CD4-positive, alpha-beta T cell treated with Interferon gamma for 1 hour (primary cell): ENCODE measurements around the gene PSMC3IP.
"Not testable (repeated sequence)": the region's sequence is repeated elsewhere in the genome, so short reads cannot be mapped to it uniquely, and the experiment has no call there.

ENCODE experiments used
- DNase-seq: peaks from one replicate; pipeline ENCODE4 v3.0.0-alpha.2; 2020

The PSMC3IP gene, protein sequence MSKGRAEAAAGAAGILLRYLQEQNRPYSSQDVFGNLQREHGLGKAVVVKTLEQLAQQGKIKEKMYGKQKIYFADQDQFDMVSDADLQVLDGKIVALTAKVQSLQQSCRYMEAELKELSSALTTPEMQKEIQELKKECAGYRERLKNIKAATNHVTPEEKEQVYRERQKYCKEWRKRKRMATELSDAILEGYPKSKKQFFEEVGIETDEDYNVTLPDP

DNA sequence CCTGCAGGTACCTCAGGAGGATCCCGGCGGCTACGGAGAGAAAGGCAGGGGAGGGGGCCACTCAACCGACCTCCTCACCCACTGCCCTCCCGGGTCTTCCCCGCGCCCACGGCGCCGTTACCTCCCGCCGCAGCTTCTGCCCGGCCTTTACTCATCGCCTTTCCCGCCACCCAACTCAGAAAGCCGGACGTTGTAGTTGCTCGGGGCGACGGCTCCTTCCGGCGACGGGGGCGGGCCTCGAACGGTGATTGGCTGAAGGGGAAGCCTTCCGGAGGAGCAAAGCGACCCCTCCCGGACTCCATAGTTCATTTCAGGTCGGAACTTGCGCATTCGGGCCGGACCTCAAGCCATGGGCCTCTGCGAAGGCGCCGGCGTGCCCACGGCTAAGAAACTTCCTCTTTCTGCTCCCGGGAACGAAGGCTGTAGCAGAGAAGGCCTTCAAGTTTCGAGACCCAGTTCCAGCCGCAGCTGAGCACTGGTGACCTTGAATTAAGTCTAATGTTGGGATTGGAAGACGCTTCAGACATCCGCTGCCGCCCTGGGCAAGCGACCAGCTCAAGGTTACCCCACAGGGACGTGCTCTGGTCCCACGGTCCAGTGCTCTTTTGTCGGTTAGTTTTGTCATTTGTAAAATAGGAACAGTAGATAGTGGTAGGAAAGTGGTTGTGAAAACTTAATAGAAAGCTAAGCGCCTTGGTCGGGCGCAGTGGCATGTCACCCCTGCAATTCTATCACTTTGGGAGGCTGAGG, at the start of gene PSMC3IP:
TSS of gene PSMC3IP (minus strand) at position 198 of the 750 bp plus-strand sequence. CDS start at position 155, 43 bp downstream.
- DNase-seq = peak; percentile 91

GRCh38 chr17:42623732-42624596, 46.4 kb upstream of the PSMC3IP start:
- DNase-seq = no peak

DNA sequence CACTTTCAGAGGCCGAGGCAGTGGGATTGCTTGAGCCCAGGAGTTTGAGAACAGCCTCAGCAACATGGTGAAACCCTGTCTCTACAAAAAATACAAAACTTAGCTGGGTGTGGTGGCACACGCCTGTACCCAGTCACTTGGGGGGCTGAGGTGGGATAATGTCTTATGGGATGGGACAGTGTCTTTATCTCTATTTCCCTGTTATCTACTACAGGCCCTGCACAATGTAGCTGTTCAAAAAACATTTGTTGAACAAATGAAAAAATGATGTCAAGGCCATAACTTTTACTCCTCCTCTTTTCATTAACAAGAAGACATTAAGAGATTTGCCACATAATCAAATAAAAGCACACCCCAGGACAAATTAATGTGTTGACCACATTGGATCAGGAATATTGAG, 45.7 kb upstream of the PSMC3IP start:
- no peak for DNase-seq

- not testable (repeated sequence) for DNase-seq
These were observed 44.5 kb upstream of the PSMC3IP start for GRCh38 chr17:42621987-42622386.

DNA sequence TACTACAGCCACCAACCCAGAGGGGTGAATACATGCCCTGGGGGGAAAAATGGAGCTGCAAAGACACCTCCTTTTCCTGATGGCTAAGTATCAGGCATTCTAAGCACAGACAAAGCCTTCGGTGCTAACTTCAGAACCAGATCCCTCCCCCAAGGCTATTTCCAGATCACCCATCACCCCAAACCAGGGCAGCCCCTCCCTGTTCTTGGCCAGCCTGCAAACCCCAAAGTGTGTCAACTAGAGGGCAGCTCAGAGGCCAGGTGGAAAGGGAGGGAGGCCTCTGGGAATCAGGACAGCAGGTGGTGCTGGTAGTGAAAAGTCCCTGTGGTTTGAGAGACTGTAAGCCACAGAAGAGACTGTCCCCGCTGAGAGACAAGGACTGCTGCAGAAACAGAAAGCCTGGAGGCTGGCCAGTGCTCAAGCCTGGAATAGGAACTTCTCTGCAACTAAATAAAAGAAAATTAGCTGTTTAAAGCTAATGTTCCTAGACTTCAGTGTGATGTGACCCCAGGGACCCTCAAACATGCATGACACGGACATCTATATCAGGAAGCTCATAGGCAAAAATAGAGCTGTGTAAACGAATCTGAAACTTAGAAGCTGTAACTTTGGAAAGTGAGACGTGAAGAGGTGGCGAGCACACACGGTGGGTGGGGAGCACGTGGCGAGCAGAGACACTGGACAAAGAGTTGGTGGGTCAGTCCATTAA, 41.1 kb upstream of the PSMC3IP start:
- no peak for DNase-seq

DNA sequence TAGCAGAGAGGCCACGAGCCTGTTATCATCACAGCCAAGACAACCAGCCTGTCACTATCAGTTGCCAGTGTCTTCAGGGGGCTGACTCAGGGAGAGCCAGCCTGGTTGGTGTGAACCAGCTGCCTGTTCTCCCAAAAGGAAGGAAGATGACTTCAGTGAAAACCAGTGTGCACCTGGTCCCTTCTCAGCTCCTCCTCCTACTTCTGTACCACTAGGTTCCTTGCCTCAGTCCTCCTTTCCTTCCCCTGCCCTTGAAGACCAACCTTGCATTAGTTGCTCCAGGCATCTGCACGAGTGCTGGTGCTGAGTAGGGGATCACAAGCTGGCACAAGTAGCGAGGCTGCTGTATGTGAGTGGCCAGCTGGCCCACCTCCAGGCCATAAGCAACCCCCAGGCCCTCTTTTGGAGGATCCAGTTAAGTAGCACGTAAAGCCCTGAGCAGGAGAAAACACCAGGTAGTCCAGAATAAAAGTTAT, 40.5 kb upstream of the PSMC3IP start:
- no peak for DNase-seq

DNA sequence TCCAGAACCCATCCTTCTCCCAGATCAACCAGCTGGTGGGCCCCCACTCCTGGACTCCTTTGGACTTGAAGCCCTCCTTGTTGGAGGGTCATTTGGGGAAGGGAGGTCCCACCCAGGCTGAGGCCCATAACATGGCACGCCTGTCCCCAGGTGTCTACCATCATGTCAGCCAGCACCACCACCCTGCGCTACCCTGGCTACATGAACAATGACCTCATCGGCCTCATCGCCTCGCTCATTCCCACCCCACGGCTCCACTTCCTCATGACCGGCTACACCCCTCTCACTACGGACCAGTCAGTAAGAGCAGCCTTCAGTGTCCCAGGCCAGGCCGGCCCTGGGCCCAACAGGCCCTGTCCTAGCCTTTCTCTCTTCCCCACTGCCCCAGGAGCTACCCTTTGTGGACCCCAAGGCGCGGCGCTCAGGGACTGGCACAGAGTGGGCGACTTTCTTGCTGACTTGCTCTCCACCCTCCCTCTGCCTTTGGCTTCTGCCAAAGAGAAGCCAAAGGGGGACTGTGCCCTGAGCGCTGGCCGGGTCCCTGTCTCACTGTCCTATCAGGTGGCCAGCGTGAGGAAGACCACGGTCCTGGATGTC, 36.3 kb upstream of the PSMC3IP start:
- no peak for DNase-seq

DNA sequence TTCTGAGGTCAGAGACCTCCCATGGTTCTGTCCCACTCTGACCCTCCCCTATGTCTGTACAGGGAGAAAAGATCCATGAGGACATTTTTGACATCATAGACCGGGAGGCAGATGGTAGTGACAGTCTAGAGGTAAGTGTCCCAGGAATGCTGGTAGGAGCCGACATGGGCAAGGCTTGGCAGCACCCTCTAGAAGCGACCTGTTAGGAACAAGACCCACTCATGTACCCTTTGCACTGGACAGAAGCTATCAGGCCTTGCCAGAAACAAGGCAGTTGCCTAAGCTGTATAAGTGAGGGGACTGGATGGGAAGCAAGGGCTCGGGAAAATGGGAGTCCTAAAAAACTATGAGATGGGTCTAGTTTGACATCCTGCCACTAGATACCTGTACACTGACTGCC, 34.5 kb upstream of the PSMC3IP start:
- DNase-seq = no peak

DNA sequence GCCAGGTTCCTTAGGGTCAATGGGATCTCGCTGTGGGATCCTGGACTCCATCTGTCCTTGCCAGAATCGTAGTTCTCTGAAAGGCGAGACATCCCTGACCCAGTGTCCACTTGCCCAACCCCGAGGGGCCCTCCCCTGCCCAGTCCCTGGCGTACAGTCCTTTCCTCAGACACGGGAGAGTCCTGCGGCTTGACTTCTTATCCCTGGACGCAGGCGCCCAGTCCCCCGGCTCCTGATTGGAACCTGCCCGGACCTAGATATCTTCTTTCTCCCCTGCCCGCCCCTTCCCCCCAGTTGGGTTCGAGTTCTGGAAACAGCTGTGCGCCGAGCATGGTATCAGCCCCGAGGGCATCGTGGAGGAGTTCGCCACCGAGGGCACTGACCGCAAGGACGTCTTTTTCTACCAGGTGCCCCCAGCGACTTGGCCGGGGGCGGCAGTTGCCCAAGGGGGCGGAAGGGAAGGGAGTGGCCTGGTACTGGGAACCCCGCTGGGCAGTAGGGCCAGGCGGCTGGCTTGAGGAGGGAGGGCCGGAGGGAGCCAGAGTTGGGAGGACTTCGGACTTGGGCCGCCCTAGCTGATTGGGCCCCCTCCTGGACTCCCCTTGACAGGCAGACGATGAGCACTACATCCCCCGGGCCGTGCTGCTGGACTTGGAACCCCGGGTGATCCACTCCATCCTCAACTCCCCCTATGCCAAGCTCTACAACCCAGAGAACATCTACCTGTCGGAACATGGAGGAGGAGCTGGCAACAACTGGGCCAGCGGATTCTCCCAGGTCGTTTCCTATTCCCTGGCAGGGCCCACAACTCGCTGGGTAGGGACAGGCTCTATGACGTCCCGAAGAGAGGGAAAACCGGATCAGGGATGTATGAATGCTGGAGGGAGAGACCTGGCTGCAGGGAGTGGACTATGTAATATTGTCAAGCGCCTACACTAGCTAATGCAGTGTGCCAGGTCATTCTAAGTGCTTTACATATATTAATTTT, 32.6 kb upstream of the PSMC3IP start:
- DNase-seq = not testable (repeated sequence)

DNA sequence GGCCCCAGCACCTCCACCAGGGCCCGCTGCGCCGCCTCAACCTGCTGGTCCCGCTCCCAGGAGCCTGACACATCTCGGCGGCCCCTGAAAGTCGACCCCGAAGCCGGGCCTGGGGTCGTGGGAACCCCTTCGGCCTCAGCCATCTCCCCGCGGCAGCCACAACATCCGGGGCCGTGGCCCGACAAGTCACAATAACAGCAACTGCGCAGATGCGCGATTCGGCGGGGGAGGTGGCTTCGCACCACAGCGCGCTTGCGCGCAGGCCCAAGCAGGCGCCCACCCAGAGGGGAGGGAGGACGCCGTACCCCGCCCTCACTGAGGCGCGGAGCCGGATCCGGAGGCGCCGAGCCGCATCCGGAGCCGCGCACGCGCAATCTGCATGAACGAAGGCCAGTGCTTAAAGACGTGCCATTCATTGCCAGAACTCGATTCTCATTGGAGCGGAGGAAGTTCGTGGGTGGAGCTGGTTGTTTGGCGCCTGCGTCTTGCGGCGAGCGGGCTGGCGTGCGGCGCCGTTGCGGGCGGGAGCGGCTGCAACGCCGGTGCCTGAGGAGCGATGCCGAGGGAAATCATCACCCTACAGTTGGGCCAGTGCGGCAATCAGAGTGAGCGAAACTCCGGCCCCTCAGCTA, 31.8 kb upstream of the PSMC3IP start, which contains the start of the genes RETREG3 and TUBG1:
TSS of gene RETREG3 (minus strand) at position 193 of the 632 bp plus-strand sequence. CDS start at position 143, 50 bp downstream.
TSS of gene TUBG1 (plus strand) at position 502 of the 632 bp plus-strand sequence. CDS start at position 557, 55 bp downstream.
- peak; percentile 99 for DNase-seq

DNA sequence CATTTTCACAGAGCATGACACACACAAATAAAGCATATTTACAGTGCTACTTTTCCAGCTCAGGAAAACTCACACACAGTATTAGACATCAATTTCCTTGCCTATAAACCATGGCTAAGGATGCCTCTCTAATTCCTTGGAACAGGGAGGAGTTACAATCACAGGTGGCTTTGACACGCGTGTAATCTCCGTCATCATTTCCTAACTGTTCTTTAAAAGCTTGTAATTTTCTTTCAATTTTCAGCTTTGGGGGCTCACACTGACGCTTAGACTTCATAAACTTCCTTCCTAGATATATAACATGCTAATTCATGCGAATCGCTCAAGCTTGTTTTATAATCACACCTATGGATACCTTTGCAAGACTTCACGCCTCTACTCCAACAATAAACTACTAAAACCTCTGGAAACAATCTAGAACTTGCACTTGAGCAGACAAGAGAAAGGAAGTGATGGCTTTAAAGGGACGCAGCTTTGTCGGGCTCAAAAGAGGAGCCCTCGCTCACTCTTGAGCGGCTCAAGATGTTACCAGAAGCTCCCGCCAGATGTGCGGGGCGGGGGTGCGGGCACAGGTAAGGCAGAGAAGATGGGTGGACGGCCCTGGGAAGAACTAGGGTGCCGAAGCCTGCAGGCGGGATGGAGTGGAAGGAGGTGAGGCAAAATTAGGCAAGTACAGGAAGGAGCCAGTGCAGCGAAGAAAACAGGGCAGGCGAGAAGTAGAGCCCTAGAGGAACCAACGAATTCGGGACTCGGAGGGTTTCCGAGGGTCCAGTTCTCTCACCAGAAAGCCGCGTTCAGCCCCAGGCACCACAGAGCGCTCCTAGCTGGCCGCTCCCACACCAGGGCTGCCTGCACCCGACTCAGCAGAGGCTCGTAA, 31.0 kb upstream of the PSMC3IP start:
- no peak for DNase-seq

GRCh38 chr17:42607769-42608168, 30.2 kb upstream of the PSMC3IP start:
- DNase-seq = no peak

DNA sequence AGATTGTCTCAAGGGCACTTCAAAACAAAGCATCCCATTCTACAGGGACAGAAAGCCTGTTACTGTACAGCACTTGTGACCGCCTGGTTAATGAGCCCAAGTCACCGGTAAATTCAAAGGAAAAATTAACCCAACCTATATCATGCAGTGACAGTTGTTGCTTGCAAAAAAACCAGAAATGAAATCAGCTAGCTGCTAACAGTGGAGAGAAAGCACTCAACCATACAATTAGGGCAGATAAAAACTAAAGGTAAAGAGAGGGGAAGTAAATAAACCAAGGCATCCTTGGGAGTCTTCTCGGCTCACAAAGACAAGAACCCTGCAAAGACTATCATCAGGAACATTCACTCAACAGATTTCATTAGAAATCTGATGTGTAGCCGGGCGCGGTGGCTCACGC, 25.8 kb upstream of the PSMC3IP start:
- no peak for DNase-seq

DNA sequence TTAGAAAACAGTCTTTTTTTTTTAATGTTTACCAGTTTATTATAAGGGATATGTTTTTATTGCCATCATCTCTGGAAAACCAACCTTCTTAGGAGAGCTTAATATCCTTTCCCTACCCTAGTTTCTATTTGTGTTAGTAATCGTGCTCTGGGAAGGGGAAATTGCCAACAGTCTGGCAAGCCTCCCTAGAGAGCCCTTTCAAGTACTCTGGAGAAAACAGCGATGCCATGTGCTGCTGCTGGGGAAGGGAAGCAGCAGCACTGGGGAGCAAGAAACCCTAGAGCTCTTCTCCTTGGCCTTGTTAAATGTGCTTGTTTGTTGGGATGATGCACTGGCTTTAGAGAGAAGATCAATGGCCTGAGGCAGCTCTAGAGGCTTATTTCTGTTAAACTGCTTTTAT, 21.4 kb upstream of the PSMC3IP start:
- no peak for DNase-seq

- DNase-seq = no peak
These were observed 18.9 kb upstream of the PSMC3IP start for GRCh38 chr17:42596386-42596785.

DNA sequence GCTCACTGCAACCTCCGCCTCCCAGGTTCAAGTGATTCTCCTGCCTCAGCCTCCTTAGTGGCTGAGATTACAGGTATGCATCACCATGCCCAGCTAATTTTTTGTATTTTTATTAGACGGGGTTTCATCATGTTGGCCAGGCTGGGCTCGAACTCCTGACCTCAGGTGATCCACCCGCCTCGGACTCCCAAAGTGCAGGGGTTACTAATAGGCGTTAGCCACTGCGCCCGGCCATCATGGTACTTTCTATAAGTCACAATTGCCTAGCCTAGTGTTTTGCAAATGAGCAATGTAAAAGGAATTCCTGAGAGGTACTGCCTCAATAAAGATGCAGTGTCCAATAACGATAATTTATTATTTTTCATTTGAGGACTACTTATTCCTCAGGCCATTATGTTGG, 13.9 kb upstream of the PSMC3IP start:
- DNase-seq = no peak

DNA sequence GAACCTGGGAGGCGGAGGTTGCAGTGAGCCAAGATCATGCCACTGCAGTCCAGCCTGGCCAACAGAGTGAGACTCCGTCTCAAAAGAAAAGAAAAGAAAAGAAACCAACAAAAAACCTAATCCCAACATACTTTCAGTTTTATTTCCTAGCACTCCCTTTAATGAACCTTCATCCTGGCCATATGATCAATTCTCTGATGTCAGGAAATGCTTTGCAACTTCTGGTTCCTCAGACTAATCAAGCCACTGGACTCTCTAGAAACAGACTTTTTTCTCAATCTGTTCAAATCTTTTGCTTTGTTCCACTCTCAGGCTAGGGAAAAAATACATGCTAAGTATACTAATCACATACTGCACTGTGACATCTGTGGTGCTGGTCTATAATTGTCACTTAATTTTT, 13.4 kb upstream of the PSMC3IP start:
- DNase-seq = no peak

DNA sequence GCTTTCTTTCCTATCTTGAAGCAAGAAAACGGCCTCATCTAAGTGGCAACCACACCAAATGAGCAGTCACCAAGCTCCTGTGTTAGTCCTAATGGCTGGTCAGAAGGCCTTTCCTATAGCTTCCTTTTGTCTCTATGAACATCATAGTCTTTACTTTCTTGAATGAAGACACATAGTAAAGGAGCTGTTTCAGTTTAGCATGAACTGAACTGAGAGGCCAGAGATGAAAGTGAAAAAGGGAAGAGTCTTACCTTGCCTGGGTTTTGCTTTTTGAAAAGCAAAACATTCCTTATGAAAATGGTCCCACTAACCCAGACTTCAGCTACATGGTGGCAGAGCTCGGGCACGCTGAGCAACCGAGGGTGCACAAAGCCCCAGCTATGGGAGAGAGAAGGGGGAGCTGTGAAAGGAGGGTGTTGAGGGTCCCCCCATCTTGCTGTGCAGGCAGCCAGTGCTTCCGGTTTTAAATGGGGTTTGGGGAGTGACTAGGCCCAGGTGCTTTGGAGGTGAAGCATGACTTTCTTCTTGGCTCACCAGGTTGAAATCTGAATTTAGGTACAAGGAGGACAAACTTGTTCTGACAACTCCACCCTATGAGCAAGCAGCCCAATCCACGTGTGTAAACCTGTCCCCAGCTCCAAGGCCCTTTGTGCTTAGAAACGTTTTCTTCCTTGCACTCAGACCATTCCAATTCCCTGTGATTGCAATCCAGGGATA, 9.1 kb upstream of the PSMC3IP start:
- no peak for DNase-seq

- DNase-seq = no peak
These were observed 7.8 kb upstream of the PSMC3IP start for GRCh38 chr17:42585353-42585752.
